ENCODE data around the gene MAPK8IP3. TPM values are rescaled to one million over a fixed set of nuclear protein-coding genes. Genes with fewer than 3 reads are reported as not detected.

MAPK8IP3 gene
- total and polyA plus RNA-seq, 7 experiments from 2014 or later = 1.7 to 299 (median 244) TPM

GRCh38 chr16:1743376-1744337 is 37.7 kb downstream of the MAPK8IP3 start:
- Mint-ChIP-seq H3K4me3 (no peak overlapping the region), H3K27ac (no peak overlapping the region)
- no peak overlapping the region for H3K27ac ChIP-seq (ENCODE audit: low read depth, low read length)

GRCh38 chr16:1744338-1744840 is 38.4 kb downstream of the MAPK8IP3 start:
- DNase-seq (no peak), ATAC-seq (no peak)
- no peaks in the 10 kb centered on the region for H3K27me3 ChIP-seq (ENCODE audit: control insufficient read depth in 2 of 2, insufficient read depth in 2 of 2, low read length in 2 of 2)
- peaks cover 5 to 86% (median 5%) of the 10 kb centered on the region in 3 experiments for H3K36me3 ChIP-seq (ENCODE audit: control insufficient read depth in 2 of 3, insufficient read depth in 3 of 3, low read length in 3 of 3)
- H3K4me1 Mint-ChIP-seq = peaks cover 0 to 3% (median 0%) of the 10 kb centered on the region in 7 donors
- no peak overlapping the region for H3K4me3 ChIP-seq (ENCODE audit: low read length)
- H3K27ac Mint-ChIP-seq = no peak overlapping the region
- H3K9me3 Mint-ChIP-seq = no peaks in the 10 kb centered on the region
- H3K27ac ChIP-seq (ENCODE audit: low read depth, low read length) = no peak overlapping the region
- CTCF ChIA-PET = interaction anchor here (0.5 kb wide), 1 partner anchor 34 kb away, joined by 3 read pairs; no protein-coding TSS in a partner anchor
- H3K4me3 Mint-ChIP-seq = no peak overlapping the region
- no peaks in the 10 kb centered on the region for H3K4me1 ChIP-seq (ENCODE audit: control insufficient read depth in 2 of 2, insufficient read depth in 2 of 2, low read length in 2 of 2)
- peaks cover 0 to 13% (median 3%) of the 10 kb centered on the region in 5 donors for H3K36me3 Mint-ChIP-seq
- no peaks in the 10 kb centered on the region for H3K9me3 ChIP-seq (ENCODE audit: control insufficient read depth in 2 of 3, low read length in 3 of 3)
- H3K27me3 Mint-ChIP-seq = no peaks in the 10 kb centered on the region
- intact Hi-C loops (cut with micrococcal nuclease) = no loop called here
- POLR2A ChIA-PET = no interaction called here

More at GRCh38 chr16:1743376-1744337, 37.7 kb downstream of the MAPK8IP3 start:
- Mint-ChIP-seq H3K4me1 (peaks cover 0 to 3% (median 0%) of the 10 kb centered on the region in 7 donors), H3K27me3 (no peaks in the 10 kb centered on the region), H3K36me3 (peaks cover 0 to 10% (median 3%) of the 10 kb centered on the region in 5 donors), H3K9me3 (no peaks in the 10 kb centered on the region)
- intact Hi-C loops (cut with micrococcal nuclease) = no loop called here
- Histone ChIP-seq H3K9me3 (ENCODE audit: control insufficient read depth in 2 of 3, low read length in 3 of 3) (no peaks in the 10 kb centered on the region), H3K36me3 (ENCODE audit: control insufficient read depth in 2 of 3, insufficient read depth in 3 of 3, low read length in 3 of 3) (peaks cover 5 to 79% (median 5%) of the 10 kb centered on the region in 3 experiments), H3K27me3 (ENCODE audit: control insufficient read depth in 2 of 2, insufficient read depth in 2 of 2, low read length in 2 of 2) (no peaks in the 10 kb centered on the region), H3K4me1 (ENCODE audit: control insufficient read depth in 2 of 2, insufficient read depth in 2 of 2, low read length in 2 of 2) (no peaks in the 10 kb centered on the region), H3K4me3 (ENCODE audit: low read length) (no peak overlapping the region)
- DNase-seq (no peak), ATAC-seq (no peak)
- ChIA-PET POLR2A (interaction anchor here (0.6 kb wide), 1 partner anchor 188 kb away, joined by 3 read pairs; no protein-coding TSS in a partner anchor), CTCF (no interaction called here)

GRCh38 chr16:1745181-1745899 is 39.3 kb downstream of the MAPK8IP3 start:
- Histone ChIP-seq H3K4me1 (ENCODE audit: control insufficient read depth in 2 of 2, insufficient read depth in 2 of 2, low read length in 2 of 2) (no peaks in the 10 kb centered on the region), H3K27me3 (ENCODE audit: control insufficient read depth in 2 of 2, insufficient read depth in 2 of 2, low read length in 2 of 2) (no peaks in the 10 kb centered on the region), H3K36me3 (ENCODE audit: control insufficient read depth in 2 of 3, insufficient read depth in 3 of 3, low read length in 3 of 3) (peaks cover 5 to 88% (median 5%) of the 10 kb centered on the region in 3 experiments), H3K4me3 (ENCODE audit: low read length) (no peak overlapping the region), H3K9me3 (ENCODE audit: control insufficient read depth in 2 of 3, low read length in 3 of 3) (no peaks in the 10 kb centered on the region), H3K27ac (ENCODE audit: low read depth, low read length) (no peak overlapping the region)
- no peak overlapping the region for H3K27ac Mint-ChIP-seq
- H3K4me1 Mint-ChIP-seq = peaks cover 0 to 3% (median 0%) of the 10 kb centered on the region in 7 donors
- no peak overlapping the region for H3K4me3 Mint-ChIP-seq
- no peaks in the 10 kb centered on the region for H3K27me3 Mint-ChIP-seq
- intact Hi-C loops (cut with micrococcal nuclease) = no loop called here
- no peaks in the 10 kb centered on the region for H3K9me3 Mint-ChIP-seq
- ChIA-PET CTCF (no interaction called here), POLR2A (interaction anchor here (1.5 kb wide), 1 partner anchor 10 kb away, joined by 3 read pairs; no protein-coding TSS in a partner anchor)
- peaks cover 0 to 13% (median 3%) of the 10 kb centered on the region in 5 donors for H3K36me3 Mint-ChIP-seq
- ATAC-seq = no peak
- no peak for DNase-seq

GRCh38 chr16:1745900-1746692 is 40.1 kb downstream of the MAPK8IP3 start:
- H3K36me3 Mint-ChIP-seq = peaks cover 0 to 13% (median 3%) of the 10 kb centered on the region in 5 donors
- Histone ChIP-seq H3K36me3 (ENCODE audit: control insufficient read depth in 2 of 3, insufficient read depth in 3 of 3, low read length in 3 of 3) (peaks cover 5 to 87% (median 5%) of the 10 kb centered on the region in 3 experiments), H3K4me1 (ENCODE audit: control insufficient read depth in 2 of 2, insufficient read depth in 2 of 2, low read length in 2 of 2) (no peaks in the 10 kb centered on the region)

DNA sequence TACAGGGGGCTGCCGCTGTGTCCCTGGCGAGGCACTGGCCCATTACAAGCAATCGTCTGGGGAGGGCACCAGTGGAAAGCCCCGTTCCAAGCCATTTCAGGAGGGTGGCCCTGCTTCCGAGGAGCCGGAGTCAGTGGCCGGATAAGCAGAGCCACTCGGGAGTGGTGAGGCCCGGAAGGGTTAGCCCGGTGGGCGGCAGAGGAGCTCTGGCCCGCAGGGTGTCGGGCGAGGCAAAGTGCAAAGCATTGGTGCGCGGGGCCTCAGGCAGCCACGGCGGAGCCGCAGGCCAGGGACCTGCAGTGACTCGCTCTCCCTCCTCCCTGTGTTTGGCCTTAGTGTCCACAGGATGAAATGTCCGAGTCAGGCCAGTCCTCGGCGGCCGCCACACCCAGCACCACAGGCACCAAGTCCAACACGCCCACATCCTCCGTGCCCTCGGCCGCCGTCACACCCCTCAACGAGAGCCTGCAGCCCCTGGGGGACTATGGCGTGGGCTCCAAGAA is 40.7 kb downstream of the MAPK8IP3 start:
- Mint-ChIP-seq H3K9me3 (no peaks in the 10 kb centered on the region), H3K36me3 (peaks cover 0 to 18% (median 3%) of the 10 kb centered on the region in 5 donors), H3K4me1 (peaks cover 0 to 3% (median 0%) of the 10 kb centered on the region in 7 donors), H3K4me3 (no peak overlapping the region), H3K27ac (no peak overlapping the region), H3K27me3 (no peaks in the 10 kb centered on the region)
- H3K4me1 ChIP-seq (ENCODE audit: control insufficient read depth in 2 of 2, insufficient read depth in 2 of 2, low read length in 2 of 2) = no peaks in the 10 kb centered on the region
- ChIA-PET CTCF (no interaction called here), POLR2A (no interaction called here)
- H3K36me3 ChIP-seq (ENCODE audit: control insufficient read depth in 2 of 3, insufficient read depth in 3 of 3, low read length in 3 of 3) = peaks cover 5 to 86% (median 5%) of the 10 kb centered on the region in 3 experiments
- H3K27me3 ChIP-seq (ENCODE audit: control insufficient read depth in 2 of 2, insufficient read depth in 2 of 2, low read length in 2 of 2) = no peaks in the 10 kb centered on the region
- no peak overlapping the region for H3K4me3 ChIP-seq (ENCODE audit: low read length)
- DNase-seq = no peak
- no peak overlapping the region for H3K27ac ChIP-seq (ENCODE audit: low read depth, low read length)
- no peak for ATAC-seq
- intact Hi-C loops (cut with micrococcal nuclease) = no loop called here
- no peaks in the 10 kb centered on the region for H3K9me3 ChIP-seq (ENCODE audit: control insufficient read depth in 2 of 3, low read length in 3 of 3)

More at GRCh38 chr16:1745900-1746692, 40.1 kb downstream of the MAPK8IP3 start:
- ChIA-PET CTCF (no interaction called here), POLR2A (interaction anchor here (1.5 kb wide), 1 partner anchor 10 kb away, joined by 3 read pairs; no protein-coding TSS in a partner anchor)
- intact Hi-C loops (cut with micrococcal nuclease) = no loop called here
- H3K4me3 ChIP-seq (ENCODE audit: low read length) = no peak overlapping the region
- Mint-ChIP-seq H3K4me1 (peaks cover 0 to 3% (median 0%) of the 10 kb centered on the region in 7 donors), H3K27ac (no peak overlapping the region), H3K27me3 (no peaks in the 10 kb centered on the region), H3K9me3 (no peaks in the 10 kb centered on the region), H3K4me3 (no peak overlapping the region)
- no peaks in the 10 kb centered on the region for H3K27me3 ChIP-seq (ENCODE audit: control insufficient read depth in 2 of 2, insufficient read depth in 2 of 2, low read length in 2 of 2)
- H3K9me3 ChIP-seq (ENCODE audit: control insufficient read depth in 2 of 3, low read length in 3 of 3) = no peaks in the 10 kb centered on the region
- ATAC-seq = no peak
- DNase-seq = no peak
- no peak overlapping the region for H3K27ac ChIP-seq (ENCODE audit: low read depth, low read length)

DNA sequence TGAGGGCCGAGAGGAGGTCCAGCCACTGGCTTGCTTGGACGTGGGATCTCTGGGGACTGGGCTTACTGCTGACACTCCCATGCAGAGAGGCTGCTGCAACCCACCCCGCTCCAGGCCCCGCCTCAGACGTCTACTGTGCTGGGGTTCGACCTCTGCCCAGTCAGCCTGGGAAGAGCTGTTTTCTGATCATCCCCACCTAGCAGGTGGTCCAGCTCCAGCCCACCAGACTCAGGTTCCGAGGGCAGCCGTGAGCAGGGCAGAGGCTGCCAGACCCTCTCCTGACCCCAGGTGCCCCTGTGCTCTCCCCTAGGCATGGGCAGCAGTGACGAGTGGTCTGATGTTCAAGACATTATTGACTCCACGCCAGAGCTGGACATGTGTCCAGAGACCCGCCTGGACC is 41.9 kb downstream of the MAPK8IP3 start:
- no peak overlapping the region for H3K4me3 Mint-ChIP-seq
- Histone ChIP-seq H3K4me1 (ENCODE audit: control insufficient read depth in 2 of 2, insufficient read depth in 2 of 2, low read length in 2 of 2) (no peaks in the 10 kb centered on the region), H3K27me3 (ENCODE audit: control insufficient read depth in 2 of 2, insufficient read depth in 2 of 2, low read length in 2 of 2) (no peaks in the 10 kb centered on the region), H3K27ac (ENCODE audit: low read depth, low read length) (no peak overlapping the region), H3K4me3 (ENCODE audit: low read length) (no peak overlapping the region), H3K36me3 (ENCODE audit: control insufficient read depth in 2 of 3, insufficient read depth in 3 of 3, low read length in 3 of 3) (peaks cover 5 to 91% (median 5%) of the 10 kb centered on the region in 3 experiments), H3K9me3 (ENCODE audit: control insufficient read depth in 2 of 3, low read length in 3 of 3) (no peaks in the 10 kb centered on the region)
- intact Hi-C loops (cut with micrococcal nuclease) = no loop called here
- H3K9me3 Mint-ChIP-seq = no peaks in the 10 kb centered on the region
- DNase-seq (no peak), ATAC-seq (no peak)
- H3K27ac Mint-ChIP-seq = no peak overlapping the region
- H3K36me3 Mint-ChIP-seq = peaks cover 0 to 25% (median 3%) of the 10 kb centered on the region in 5 donors
- CTCF ChIA-PET = no interaction called here
- POLR2A ChIA-PET = no interaction called here
- no peaks in the 10 kb centered on the region for H3K27me3 Mint-ChIP-seq
- H3K4me1 Mint-ChIP-seq = peaks cover 0 to 3% (median 0%) of the 10 kb centered on the region in 7 donors
